K562 (cell line): ENCODE results near the gene JSRP1. TPM values are rescaled to one million over a fixed set of nuclear protein-coding genes. Genes with fewer than 3 reads are reported as not detected.

Source experiments
- ATAC-seq: fragments of 200-7000 bp; cut with Tn5 transposase; 3 replicates; pipeline ENCODE4 v1.9.1; 2020; ENCODE audit warnings: moderate library complexity
- BruUV-seq: library from RNA; stranded (reverse); fragments of 400-500 nt; replicated peaks from 2 replicates; lab custom pipeline; 2021; lab: Mats Ljungman, UMichigan
- CTCF ChIA-PET: fragments of 300-600 bp; formaldehyde crosslinking; extraction: SDS; loops from one replicate; lab custom pipeline; 2021; ENCODE audit warnings: low intra/inter-chr PET ratio; lab: Yijun Ruan, JAX
- POLR2A ChIA-PET: fragments of 300-600, 350-650 bp; sonication (Branson Sonifier 250); formaldehyde crosslinking; extraction: SDS; loops from one replicate; lab custom pipeline; 2021; ENCODE audit warnings: antibody characterized with exemption, inconsistent platforms; lab: Yijun Ruan, JAX
- DNase-seq, 4 experiments: peaks; one replicate each; pipeline versions ENCODE4 v3.0.0 to v3.0.0-alpha.2; 2011 to 2018; ENCODE audit warnings: low spot score in 3 of 4, mixed read lengths in 3 of 4; ENCODE audit errors: extremely low read depth in 1 of 4
- FAIRE-seq: peaks from 2 replicates; lab custom pipeline; 2011; peaks lifted over from hg19 to GRCh38; lab: Jason Lieb, UNC
- H2AFZ ChIP-seq: 2 replicates; pipeline ENCODE4 v1.6.0; 2011; ENCODE audit warnings: low read depth, low read length, control low read depth, inconsistent platforms
- H3K27ac ChIP-seq: fragments of 200-600 bp; 3 replicates; pipeline ENCODE4 v1.8.0; 2011; ENCODE audit warnings: low read depth, mild to moderate bottlenecking, control low read depth, inconsistent platforms, low read length, moderate library complexity, mixed read lengths; ENCODE audit errors: extremely low read depth
- H3K27me3 ChIP-seq, 2 experiments: fragments of 300-600 bp in 1 of 2; 2 replicates in 1 of 2; 3 replicates in 1 of 2; pipeline versions ENCODE4 v1.6.0 to v1.8.0; 2011; ENCODE audit warnings: inconsistent platforms in 2 of 2, low read length in 2 of 2, mild to moderate bottlenecking in 1 of 2, mixed read lengths in 1 of 2, moderate library complexity in 1 of 2; ENCODE audit not compliant: control insufficient read depth in 2 of 2, insufficient read depth in 2 of 2
- H3K36me3 ChIP-seq: fragments of 300-600 bp; 3 replicates; pipeline ENCODE4 v1.8.0; 2011; ENCODE audit warnings: mild to moderate bottlenecking, low read length, inconsistent platforms; ENCODE audit not compliant: control insufficient read depth, insufficient read depth
- H3K4me1 ChIP-seq, 2 experiments: fragments of 200-600 bp in 1 of 2; replicated peaks in 1 of 2; 2 replicates in 1 of 2; 3 replicates in 1 of 2; pipeline versions ENCODE4 v1.5.1 to v1.8.0; 2011; ENCODE audit warnings: inconsistent platforms in 2 of 2, low read length in 2 of 2, mild to moderate bottlenecking in 1 of 2, mixed read lengths in 1 of 2, moderate library complexity in 1 of 2; ENCODE audit not compliant: control insufficient read depth in 2 of 2, insufficient read depth in 2 of 2
- H3K4me2 ChIP-seq: 2 replicates; pipeline ENCODE4 v1.6.1; 2011; ENCODE audit warnings: low read length, control low read depth, inconsistent platforms, mixed read lengths; ENCODE audit not compliant: insufficient read depth
- H3K4me3 ChIP-seq: fragments of 200-600 bp; sonication (generic), shearing (Covaris generic); 2 replicates; pipeline ENCODE4 v1.5.1; 2016; ENCODE audit warnings: control low read depth, inconsistent platforms
- H3K79me2 ChIP-seq: fragments of 200-600 bp; 3 replicates; pipeline ENCODE4 v1.8.0; 2011; ENCODE audit warnings: low read length, inconsistent platforms; ENCODE audit not compliant: control insufficient read depth, insufficient read depth
- H3K9ac ChIP-seq, 2 experiments: 2 replicates each; pipeline versions ENCODE4 v1.6.0 to v1.6.1; 2011; ENCODE audit warnings: low read depth in 2 of 2, low read length in 2 of 2, control low read depth in 1 of 2, inconsistent platforms in 1 of 2, mild to moderate bottlenecking in 1 of 2, mixed read lengths in 1 of 2; ENCODE audit not compliant: insufficient read depth in 1 of 2
- H3K9me1 ChIP-seq: one replicate; pipeline ENCODE4 v1.6.0; 2011; ENCODE audit warnings: inconsistent platforms, mild to moderate bottlenecking, low read length, moderate library complexity; ENCODE audit not compliant: control insufficient read depth, insufficient read depth
- H3K9me3 ChIP-seq: replicated peaks from 2 replicates; pipeline ENCODE4 v1.5.1; 2011; ENCODE audit warnings: low read depth, low read length, inconsistent platforms; ENCODE audit not compliant: control insufficient read depth, insufficient read depth
- H4K20me1 ChIP-seq: replicated peaks from 2 replicates; pipeline ENCODE4 v1.6.1; 2011; ENCODE audit warnings: low read length, inconsistent platforms, mixed read lengths; ENCODE audit not compliant: control insufficient read depth, insufficient read depth
- BRF1 ChIP-seq: IDR thresholded peaks from 3 replicates; pipeline ENCODE4 v1.6.1; 2011; ENCODE audit warnings: borderline replicate concordance, mild to moderate bottlenecking; ENCODE audit not compliant: insufficient read length; ENCODE audit errors: extremely low read depth
- CBX2 ChIP-seq: fragments of 200-600 bp; sonication (generic); IDR thresholded peaks from one replicate; pipeline ENCODE4 v1.6.1; 2012; ENCODE audit warnings: mild to moderate bottlenecking, low read length, inconsistent platforms; ENCODE audit not compliant: insufficient read depth, poor library complexity, severe bottlenecking
- CEBPB ChIP-seq: fragments of 450-650 bp; IDR thresholded peaks from 2 replicates; pipeline ENCODE4 v1.6.1; 2016; ENCODE audit warnings: missing genetic modification characterization, missing compliant biosample characterization
- DDX20 ChIP-seq: fragments of 450-650 bp; IDR thresholded peaks from 2 replicates; pipeline ENCODE4 v1.6.1; 2016; ENCODE audit warnings: missing genetic modification characterization, low read depth, mild to moderate bottlenecking, missing compliant biosample characterization, moderate library complexity
- POLR2G ChIP-seq: fragments of 200-400 bp; formaldehyde crosslinking; IDR thresholded peaks from 2 replicates; pipeline ENCODE4 v1.6.1; 2017; ENCODE audit warnings: low read depth, mild to moderate bottlenecking, antibody characterized with exemption, low read length, moderate library complexity
- POLR3A ChIP-seq: IDR thresholded peaks from 2 replicates; pipeline ENCODE4 v1.6.1; 2011; ENCODE audit warnings: borderline replicate concordance, mild to moderate bottlenecking, moderate library complexity; ENCODE audit not compliant: insufficient read length, insufficient read depth; ENCODE audit errors: extremely low read depth
- PYGO2 ChIP-seq: fragments of 450-650 bp; IDR thresholded peaks from 2 replicates; pipeline ENCODE4 v1.6.1; 2016; ENCODE audit warnings: mild to moderate bottlenecking, missing genetic modification characterization, moderate library complexity, missing compliant biosample characterization
- RBM22 ChIP-seq: fragments of 200-400 bp; formaldehyde crosslinking; IDR thresholded peaks from 2 replicates; pipeline ENCODE4 v1.6.1; 2018; ENCODE audit warnings: low read length, low read depth; ENCODE audit not compliant: poor library complexity, severe bottlenecking
- ZNF316 ChIP-seq: fragments of 450-650 bp; IDR thresholded peaks from 2 replicates; pipeline ENCODE4 v1.6.1; 2016
- ZNF76 ChIP-seq: fragments of 250-450 bp; sonication (Bioruptor Pico); IDR thresholded peaks from 2 replicates; pipeline ENCODE4 v1.4.0; 2020; ENCODE audit warnings: mild to moderate bottlenecking, moderate library complexity, borderline replicate concordance
- WGBS: fragments of 100-300 bp; shearing (Covaris generic); methylation state at CpG from one replicate; pipeline ENCODE4 v1.1.6; 2016; ENCODE audit warnings: low coverage, mixed read lengths; ENCODE audit not compliant: insufficient coverage; ENCODE audit errors: missing lambda C conversion rate; 5-methylcytosine and 5-hydroxymethylcytosine counted together
- in situ Hi-C: fragments of 300-500 bp; cut with MboI; formaldehyde crosslinking; loops from 4 replicates; pipeline ENCODE4 v1.15.0; 2018; ENCODE audit warnings: inconsistent platforms, mixed read lengths
- intact Hi-C: fragments of 100-400 bp; cut with micrococcal nuclease; formaldehyde crosslinking; loops from 2 replicates; pipeline ENCODE4 v1.14.2; 2022
- polyA plus RNA-seq, 8 experiments: library from polyadenylated mRNA; depleted of rRNA in 4 of 8; stranded (reverse) in 5 of 8; unstranded in 3 of 8; fragments of >200 nt; fragmentation: Nextera tagmentation in 2 of 8; fragmentation: Illumina TruSeq in 1 of 8; extraction: Ambion mirVana in 2 of 8; extraction: Trizol in 1 of 8; gene quantifications; 2 replicates each; pipeline versions ENCODE4 v1.2.1 to v1.2.3, GENCODE V29; 2011 to 2014; ENCODE audit warnings: inconsistent platforms in 1 of 8, missing spikeins in 1 of 8
- total RNA-seq, 7 experiments: library from RNA; depleted of rRNA in 6 of 7; stranded (reverse); fragments of >200 nt in 6 of 7; fragmentation: Illumina TruSeq in 2 of 7; extraction: Trizol in 2 of 7; gene quantifications; 2 replicates each; pipeline versions ENCODE4 v1.2.1 to v1.2.3, GENCODE V29; 2011 to 2021; ENCODE audit warnings: low replicate concordance in 1 of 7
- TF ChIP-seq, protein P1 (sequence below), 2 experiments: fragments of 450-650 bp in 1 of 2; IDR thresholded peaks; 2 replicates each; pipeline ENCODE4 v1.6.1; 2011 to 2017; ENCODE audit warnings: low read depth in 2 of 2, antibody characterized with exemption in 1 of 2, borderline replicate concordance in 1 of 2, low read length in 1 of 2, mild to moderate bottlenecking in 1 of 2, mixed read lengths in 1 of 2; ENCODE audit not compliant: control insufficient read depth in 1 of 2

Gene JSRP1
- total and polyA plus RNA-seq, 9 of the 15 experiments (the other 6 are each of a cell fraction or from before 2014, with no cell fraction given), result 0.08 to 1.2 (median 0.51) TPM; not detected in 4

DNA sequence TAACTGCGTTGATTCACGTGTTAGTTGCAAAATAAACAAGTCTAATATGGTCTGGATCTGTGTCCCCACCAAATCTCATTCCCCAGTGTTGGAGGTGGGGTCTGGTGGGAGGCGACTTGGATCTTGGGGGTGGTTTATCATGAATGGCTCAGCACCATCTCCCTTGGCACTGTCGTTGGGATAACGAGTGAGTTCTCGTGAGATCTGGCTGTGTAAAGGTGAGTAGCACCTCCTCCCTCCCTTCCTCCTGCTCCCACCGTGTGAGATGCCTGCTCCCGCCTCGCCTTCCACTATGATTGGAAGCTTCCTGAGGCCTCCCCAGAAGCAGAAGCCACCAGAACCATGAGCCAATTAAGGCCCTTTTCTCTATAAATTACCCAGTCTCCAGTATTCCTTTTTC is 20.9 kb upstream of the JSRP1 start (continued):
- TF ChIP-seq DDX20 (tag), result no peak
- TF ChIP-seq ZNF316, result peak; percentile 51; the same call in 1 of the 2 replicates
- TF ChIP-seq BRF1, result no peak

DNA sequence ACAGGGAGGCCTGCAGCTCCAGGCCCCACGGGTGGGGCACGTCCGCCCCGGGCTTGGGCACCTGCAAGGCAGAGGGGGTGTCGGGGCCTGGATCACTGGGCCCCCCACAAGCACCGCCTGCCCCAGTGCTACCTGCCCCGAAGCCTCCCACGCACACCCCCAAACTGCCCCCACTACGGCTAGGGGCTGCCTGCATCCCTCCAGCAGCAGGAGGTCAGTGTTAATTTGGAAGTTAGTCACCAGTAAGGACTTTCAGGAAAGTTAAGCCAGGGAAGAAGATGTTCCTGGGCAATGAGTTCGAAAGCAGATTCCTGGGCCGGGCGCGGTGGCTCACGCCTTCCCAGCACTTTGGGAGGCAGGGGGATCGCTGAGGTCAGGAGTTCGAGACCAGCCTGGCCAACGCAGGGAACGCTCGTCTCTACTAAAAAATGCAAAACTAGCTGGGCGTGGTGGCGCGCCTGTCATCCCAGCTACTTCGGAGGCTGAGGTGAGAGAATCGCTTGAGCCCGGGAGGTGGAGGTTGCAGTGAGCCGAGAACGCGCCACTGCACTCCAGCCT is 20.3 kb upstream of the JSRP1 start:
- Histone ChIP-seq H3K27ac (no peak overlapping the region), H3K9me1 (peaks cover 5% of the 10 kb centered on the region), H3K36me3 (peaks cover 27% of the 10 kb centered on the region), H3K9me3 (no peaks in the 10 kb centered on the region), H3K79me2 (peaks cover 38% of the 10 kb centered on the region), H3K4me3 (no peak overlapping the region), H3K4me1 (peaks cover 10 to 67% of the 10 kb centered on the region in 2 experiments), H3K4me2 (no peak overlapping the region), H3K9ac (peak overlapping the region in 1 of 2 experiments; percentile 8; a peak in 1 of 4 replicates), H4K20me1 (peaks cover 28% of the 10 kb centered on the region), H2AFZ (no peak overlapping the region), H3K27me3 (no peaks in the 10 kb centered on the region)
- in situ Hi-C loops, result no loop called here
- FAIRE-seq (no peak), ATAC-seq (no peak), DNase-seq (no peak)
- intact Hi-C loops, result loop anchor here (5.0 kb wide), 2 partner anchors 41 to 336 kb away; no protein-coding TSS in a partner anchor
- BruUV-seq, result no TSS peak
- ChIA-PET CTCF (interaction anchor here (1.5 kb wide), 1 partner anchor 115 kb away, joined by 5 read pairs; no protein-coding TSS in a partner anchor), POLR2A (interaction anchor here (0.6 to 4.0 kb wide), 12 partner anchors 9 to 323 kb away, joined by 3 to 17 read pairs (median 5); no protein-coding TSS in a partner anchor)
- 88% methylated on average over 21 of the region's 28 CpGs for WGBS
- no peak for TF ChIP-seq CEBPB
- no peak for TF ChIP-seq ZNF76 (CRISPR knock-in tag)
- TF ChIP-seq, protein P1, sequence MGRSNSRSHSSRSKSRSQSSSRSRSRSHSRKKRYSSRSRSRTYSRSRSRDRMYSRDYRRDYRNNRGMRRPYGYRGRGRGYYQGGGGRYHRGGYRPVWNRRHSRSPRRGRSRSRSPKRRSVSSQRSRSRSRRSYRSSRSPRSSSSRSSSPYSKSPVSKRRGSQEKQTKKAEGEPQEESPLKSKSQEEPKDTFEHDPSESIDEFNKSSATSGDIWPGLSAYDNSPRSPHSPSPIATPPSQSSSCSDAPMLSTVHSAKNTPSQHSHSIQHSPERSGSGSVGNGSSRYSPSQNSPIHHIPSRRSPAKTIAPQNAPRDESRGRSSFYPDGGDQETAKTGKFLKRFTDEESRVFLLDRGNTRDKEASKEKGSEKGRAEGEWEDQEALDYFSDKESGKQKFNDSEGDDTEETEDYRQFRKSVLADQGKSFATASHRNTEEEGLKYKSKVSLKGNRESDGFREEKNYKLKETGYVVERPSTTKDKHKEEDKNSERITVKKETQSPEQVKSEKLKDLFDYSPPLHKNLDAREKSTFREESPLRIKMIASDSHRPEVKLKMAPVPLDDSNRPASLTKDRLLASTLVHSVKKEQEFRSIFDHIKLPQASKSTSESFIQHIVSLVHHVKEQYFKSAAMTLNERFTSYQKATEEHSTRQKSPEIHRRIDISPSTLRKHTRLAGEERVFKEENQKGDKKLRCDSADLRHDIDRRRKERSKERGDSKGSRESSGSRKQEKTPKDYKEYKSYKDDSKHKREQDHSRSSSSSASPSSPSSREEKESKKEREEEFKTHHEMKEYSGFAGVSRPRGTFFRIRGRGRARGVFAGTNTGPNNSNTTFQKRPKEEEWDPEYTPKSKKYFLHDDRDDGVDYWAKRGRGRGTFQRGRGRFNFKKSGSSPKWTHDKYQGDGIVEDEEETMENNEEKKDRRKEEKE (IDR thresholded peaks at IDR 0.05; ENCODE audit: borderline replicate concordance in 1 of 2, control insufficient read depth in 1 of 2, low read depth in 2 of 2, low read length in 1 of 2), result no peak
- peak; percentile 32 for TF ChIP-seq POLR2G
- TF ChIP-seq POLR3A, result no peak
- peak; percentile 76 for TF ChIP-seq RBM22
- TF ChIP-seq CBX2, result no peak
- TF ChIP-seq PYGO2 (tag), result no peak
